Stomach (tissue), 9 donors: ENCODE measurements around the gene FBXO36. TPM values are rescaled to one million over a fixed set of nuclear protein-coding genes. Genes with fewer than 3 reads are reported as not detected.

Source experiments
- DNase-seq, 2 donors: peaks; one replicate each; pipeline versions ENCODE4 v3.0.0 to v3.0.0-alpha.2; 2013 to 2019
- H3K27ac ChIP-seq, 5 donors: fragments of 200-600 bp in 4 of 5; sonication (generic) in 4 of 5; one replicate each; pipeline ENCODE4 v1.5.1; 2013 to 2019; ENCODE audit warnings: mild to moderate bottlenecking in 1 of 5, moderate library complexity in 1 of 5
- H3K27me3 ChIP-seq, 3 donors: fragments of 200-600 bp; sonication (generic); one replicate each; pipeline ENCODE4 v1.5.1; 2017 to 2019; ENCODE audit warnings: mixed run types in 1 of 3
- H3K36me3 ChIP-seq, 4 donors: fragments of 200-600 bp; sonication (generic); 1 replicate in 3 of 4; 2 replicates in 1 of 4; pipeline ENCODE4 v1.5.1; 2016 to 2019
- H3K4me1 ChIP-seq, 4 donors: fragments of 200-600 bp; sonication (generic); one replicate each; pipeline ENCODE4 v1.5.1; 2016 to 2019
- H3K4me3 ChIP-seq, 4 donors: fragments of 200-600 bp; sonication (generic) in 3 of 4; one replicate each; pipeline ENCODE4 v1.5.1; 2016 to 2019; ENCODE audit warnings: mild to moderate bottlenecking in 1 of 4
- H3K9me3 ChIP-seq, 4 donors: fragments of 200-600 bp; sonication (generic); one replicate each; pipeline ENCODE4 v1.5.1; 2016 to 2019
- CTCF ChIP-seq, 7 experiments: fragments of 450-650 bp in 4 of 7; fragments of 200-600 bp in 3 of 7; sonication (generic) in 3 of 7; IDR thresholded peaks; one replicate each; pipeline ENCODE4 v1.5.1; 2016 to 2019; ENCODE audit warnings: antibody characterized with exemption in 7 of 7, control low read depth in 2 of 7, mild to moderate bottlenecking in 1 of 7
- EP300 ChIP-seq: sonication (generic); formaldehyde crosslinking; IDR thresholded peaks from one replicate; pipeline ENCODE4 v1.6.1; 2017; ENCODE audit warnings: antibody characterized with exemption
- POLR2A ChIP-seq, 4 donors: fragments of 450-650 bp; IDR thresholded peaks; one replicate each; pipeline ENCODE4 v1.6.1; 2016; ENCODE audit warnings: antibody characterized with exemption in 4 of 4, control low read depth in 2 of 4, mild to moderate bottlenecking in 1 of 4, moderate library complexity in 1 of 4
- POLR2AphosphoS5 ChIP-seq, 3 donors: sonication (generic); formaldehyde crosslinking; IDR thresholded peaks; one replicate each; pipeline ENCODE4 v1.6.1; 2016; ENCODE audit warnings: antibody characterized with exemption in 3 of 3
- WGBS, 5 donors: extraction: QIAGEN DNeasy Blood & Tissue Kit in 3 of 5; methylation state at CpG; one replicate each; pipeline versions ENCODE4 v1.1.5 to v1.1.7; 2013 to 2018; 5-methylcytosine and 5-hydroxymethylcytosine counted together
- intact Hi-C: fragments of 100-400 bp; cut with DNase I; formaldehyde crosslinking; loops from one replicate; pipeline ENCODE4 v1.15.1; 2023; ENCODE audit warnings: low total_unique reads
- polyA plus RNA-seq, 3 donors: library from polyadenylated mRNA; stranded (reverse); fragments of 200-250 nt; gene quantifications; one replicate each; pipeline ENCODE4 v1.2.3, GENCODE V29; 2013
- total RNA-seq, 5 donors: library from RNA; depleted of rRNA; stranded (reverse); fragments of >200 nt; gene quantifications; one replicate each; pipeline versions ENCODE4 v1.1.0 to v1.2.3, GENCODE V29; 2014 to 2016
- donor health status: healthy with polysubstance abuse.
- donor health status: Bipolar disorder and iron deficiency.
- donor health status: healthy.

The FBXO36 gene
- total and polyA plus RNA-seq, 8 donors: 0.58 to 12.1 (median 1.2) TPM; not detected in 1

GRCh38 chr2:229930656-229931055, 8.4 kb downstream of the FBXO36 start:
- TF ChIP-seq POLR2A (IDR thresholded peaks at IDR 0.05): no peak
- TF ChIP-seq CTCF (IDR thresholded peaks at IDR 0.05): no peak
- no peak for TF ChIP-seq EP300
- TF ChIP-seq POLR2AphosphoS5 (IDR thresholded peaks at IDR 0.05): no peak
- 80 to 91% (median 85%) methylated on average over 7 of the region's 7 CpGs for WGBS, 5 donors
- Histone ChIP-seq H3K27ac (no peak overlapping the region), H3K4me3 (no peak overlapping the region), H3K27me3 (no peaks in the 10 kb centered on the region), H3K9me3 (no peaks in the 10 kb centered on the region), H3K36me3 (peaks cover 0 to 9% (median 3%) of the 10 kb centered on the region in 4 donors), H3K4me1 (peaks cover 0 to 3% (median 0%) of the 10 kb centered on the region in 4 donors)
- peak in 1 of 2 donors; percentile 11 for DNase-seq
- intact Hi-C loops: no loop called here

GRCh38 chr2:229931241-229931640, 8.9 kb downstream of the FBXO36 start:
- no peak for DNase-seq
- peaks cover 0 to 9% (median 3%) of the 10 kb centered on the region in 4 donors for H3K36me3 ChIP-seq
- TF ChIP-seq CTCF (IDR thresholded peaks at IDR 0.05): no peak
- TF ChIP-seq POLR2AphosphoS5 (IDR thresholded peaks at IDR 0.05): no peak
- no peak for TF ChIP-seq EP300
- no peak for TF ChIP-seq POLR2A (IDR thresholded peaks at IDR 0.05)
- H3K4me3 ChIP-seq: no peak overlapping the region
- H3K4me1 ChIP-seq: peaks cover 0 to 3% (median 0%) of the 10 kb centered on the region in 4 donors
- 95 to 96% (median 95%) methylated on average over 5 of the region's 5 CpGs for WGBS, 5 donors
- H3K27me3 ChIP-seq: no peaks in the 10 kb centered on the region
- intact Hi-C loops: no loop called here
- H3K9me3 ChIP-seq: no peaks in the 10 kb centered on the region
- no peak overlapping the region for H3K27ac ChIP-seq

GRCh38 chr2:229937537-229937936, 15.2 kb downstream of the FBXO36 start:
- Histone ChIP-seq H3K4me1 (no peaks in the 10 kb centered on the region), H3K9me3 (no peaks in the 10 kb centered on the region), H3K27ac (no peak overlapping the region), H3K27me3 (no peaks in the 10 kb centered on the region), H3K36me3 (peaks cover 0 to 9% (median 3%) of the 10 kb centered on the region in 4 donors), H3K4me3 (no peak overlapping the region)
- intact Hi-C loops: no loop called here
- 88 to 94% (median 90%) methylated on average over 4 of the region's 4 CpGs for WGBS, 5 donors
- no peak for DNase-seq
- no peak for TF ChIP-seq EP300
- no peak for TF ChIP-seq POLR2AphosphoS5 (IDR thresholded peaks at IDR 0.05)
- no peak for TF ChIP-seq CTCF (IDR thresholded peaks at IDR 0.05)
- TF ChIP-seq POLR2A (IDR thresholded peaks at IDR 0.05): no peak

- H3K4me3 ChIP-seq: no peak overlapping the region
- WGBS, 5 donors: 93 to 99% (median 97%) methylated on average over 8 of the region's 8 CpGs
- no peaks in the 10 kb centered on the region for H3K36me3 ChIP-seq
- H3K4me1 ChIP-seq: peaks cover 0 to 6% (median 0%) of the 10 kb centered on the region in 4 donors
- no peak for TF ChIP-seq CTCF (IDR thresholded peaks at IDR 0.05)
- no peak for TF ChIP-seq POLR2A (IDR thresholded peaks at IDR 0.05)
- no peak overlapping the region for H3K27ac ChIP-seq
- no peaks in the 10 kb centered on the region for H3K9me3 ChIP-seq
- H3K27me3 ChIP-seq: no peaks in the 10 kb centered on the region
- no peak for DNase-seq
- intact Hi-C loops: no loop called here
These were observed 20.4 kb downstream of the FBXO36 start for GRCh38 chr2:229942671-229943070.
